Vagina (tissue), 2 donors: Measurements from ENCODE around the gene CLIC3. TPM values are rescaled to one million over a fixed set of nuclear protein-coding genes. Genes with fewer than 3 reads are reported as not detected.

Source experiments
- DNase-seq, 2 donors: peaks; one replicate each; pipeline ENCODE4 v3.0.0-alpha.2; 2017; ENCODE audit errors: extremely low spot score in 2 of 2
- H3K27ac ChIP-seq: fragments of 200-600 bp; sonication (generic); one replicate; pipeline ENCODE4 v1.5.1; 2019
- H3K27me3 ChIP-seq: fragments of 200-600 bp; sonication (generic); one replicate; pipeline ENCODE4 v1.5.1; 2019
- H3K36me3 ChIP-seq, 2 donors: fragments of 200-600 bp; sonication (generic); one replicate each; pipeline ENCODE4 v1.5.1; 2017 to 2019
- H3K4me1 ChIP-seq: fragments of 200-600 bp; sonication (generic); one replicate; pipeline ENCODE4 v1.5.1; 2019
- H3K4me3 ChIP-seq, 2 donors: fragments of 200-600 bp; sonication (generic); 1 replicate in 1 of 2; 2 replicates in 1 of 2; pipeline ENCODE4 v1.5.1; 2016 to 2019
- H3K9me3 ChIP-seq: fragments of 200-600 bp; sonication (generic); one replicate; pipeline ENCODE4 v1.5.1; 2019
- POLR2A ChIP-seq, 2 donors: fragments of 450-650 bp; IDR thresholded peaks; one replicate each; pipeline ENCODE4 v1.6.1; 2017; ENCODE audit warnings: antibody characterized with exemption in 2 of 2, mild to moderate bottlenecking in 2 of 2, moderate library complexity in 2 of 2
- POLR2AphosphoS5 ChIP-seq, 2 donors: sonication (generic); formaldehyde crosslinking; IDR thresholded peaks; one replicate each; pipeline ENCODE4 v1.9.0; 2017; ENCODE audit warnings: antibody characterized with exemption in 2 of 2, mild to moderate bottlenecking in 2 of 2, low read depth in 1 of 2; ENCODE audit not compliant: insufficient read depth in 1 of 2
- intact Hi-C: fragments of 100-400 bp; cut with DNase I; formaldehyde crosslinking; loops from one replicate; pipeline ENCODE4 v1.15.1; 2023
- total RNA-seq: library from RNA; depleted of rRNA; stranded (reverse); fragments of >200 nt; gene quantifications from one replicate; pipeline ENCODE4 v1.2.3, GENCODE V29; 2016
- TF ChIP-seq, protein P1 (sequence below), 3 experiments: fragments of 450-650 bp in 2 of 3; fragments of 200-600 bp in 1 of 3; sonication (generic) in 1 of 3; IDR thresholded peaks; one replicate each; pipeline ENCODE4 v1.5.1; 2017 to 2019; ENCODE audit warnings: antibody characterized with exemption in 3 of 3, mild to moderate bottlenecking in 2 of 3, moderate library complexity in 2 of 3

Gene CLIC3
- total RNA-seq, 1 donor from 2014 or later = 23.6 TPM

DNA sequence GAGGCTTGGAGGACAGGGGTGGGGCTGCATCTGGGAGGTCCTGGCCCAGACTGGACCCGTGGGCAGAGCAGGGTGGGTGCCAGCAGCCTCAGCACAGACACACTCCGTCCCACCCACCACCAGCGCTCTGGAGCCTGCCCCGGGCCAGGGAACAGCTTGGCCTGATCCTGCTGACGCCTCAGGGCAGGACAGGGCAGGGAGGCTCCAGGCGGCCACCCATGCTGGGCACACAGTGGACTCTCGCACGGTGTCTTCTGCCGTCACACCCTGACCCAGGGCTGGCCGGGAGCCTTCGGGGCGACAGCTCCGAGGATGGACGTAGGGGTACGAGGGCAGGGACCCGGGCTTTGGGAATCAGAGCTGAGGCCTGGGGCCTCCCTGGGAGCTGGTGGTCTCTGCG is 27.2 kb downstream of the CLIC3 start:
- TF ChIP-seq POLR2AphosphoS5 (IDR thresholded peaks at IDR 0.05; ENCODE audit: insufficient read depth in 1 of 2, low read depth in 1 of 2) (no peak), POLR2A (IDR thresholded peaks at IDR 0.05) (no peak)
- TF ChIP-seq, protein P1, sequence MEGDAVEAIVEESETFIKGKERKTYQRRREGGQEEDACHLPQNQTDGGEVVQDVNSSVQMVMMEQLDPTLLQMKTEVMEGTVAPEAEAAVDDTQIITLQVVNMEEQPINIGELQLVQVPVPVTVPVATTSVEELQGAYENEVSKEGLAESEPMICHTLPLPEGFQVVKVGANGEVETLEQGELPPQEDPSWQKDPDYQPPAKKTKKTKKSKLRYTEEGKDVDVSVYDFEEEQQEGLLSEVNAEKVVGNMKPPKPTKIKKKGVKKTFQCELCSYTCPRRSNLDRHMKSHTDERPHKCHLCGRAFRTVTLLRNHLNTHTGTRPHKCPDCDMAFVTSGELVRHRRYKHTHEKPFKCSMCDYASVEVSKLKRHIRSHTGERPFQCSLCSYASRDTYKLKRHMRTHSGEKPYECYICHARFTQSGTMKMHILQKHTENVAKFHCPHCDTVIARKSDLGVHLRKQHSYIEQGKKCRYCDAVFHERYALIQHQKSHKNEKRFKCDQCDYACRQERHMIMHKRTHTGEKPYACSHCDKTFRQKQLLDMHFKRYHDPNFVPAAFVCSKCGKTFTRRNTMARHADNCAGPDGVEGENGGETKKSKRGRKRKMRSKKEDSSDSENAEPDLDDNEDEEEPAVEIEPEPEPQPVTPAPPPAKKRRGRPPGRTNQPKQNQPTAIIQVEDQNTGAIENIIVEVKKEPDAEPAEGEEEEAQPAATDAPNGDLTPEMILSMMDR (IDR thresholded peaks at IDR 0.05) = no peak
- Histone ChIP-seq H3K9me3 (no peaks in the 10 kb centered on the region), H3K27ac (no peak overlapping the region), H3K4me3 (no peak overlapping the region), H3K27me3 (no peaks in the 10 kb centered on the region), H3K4me1 (peaks cover 18% of the 10 kb centered on the region), H3K36me3 (no peaks in the 10 kb centered on the region)
- intact Hi-C loops = no loop called here
- DNase-seq = no peak

DNA sequence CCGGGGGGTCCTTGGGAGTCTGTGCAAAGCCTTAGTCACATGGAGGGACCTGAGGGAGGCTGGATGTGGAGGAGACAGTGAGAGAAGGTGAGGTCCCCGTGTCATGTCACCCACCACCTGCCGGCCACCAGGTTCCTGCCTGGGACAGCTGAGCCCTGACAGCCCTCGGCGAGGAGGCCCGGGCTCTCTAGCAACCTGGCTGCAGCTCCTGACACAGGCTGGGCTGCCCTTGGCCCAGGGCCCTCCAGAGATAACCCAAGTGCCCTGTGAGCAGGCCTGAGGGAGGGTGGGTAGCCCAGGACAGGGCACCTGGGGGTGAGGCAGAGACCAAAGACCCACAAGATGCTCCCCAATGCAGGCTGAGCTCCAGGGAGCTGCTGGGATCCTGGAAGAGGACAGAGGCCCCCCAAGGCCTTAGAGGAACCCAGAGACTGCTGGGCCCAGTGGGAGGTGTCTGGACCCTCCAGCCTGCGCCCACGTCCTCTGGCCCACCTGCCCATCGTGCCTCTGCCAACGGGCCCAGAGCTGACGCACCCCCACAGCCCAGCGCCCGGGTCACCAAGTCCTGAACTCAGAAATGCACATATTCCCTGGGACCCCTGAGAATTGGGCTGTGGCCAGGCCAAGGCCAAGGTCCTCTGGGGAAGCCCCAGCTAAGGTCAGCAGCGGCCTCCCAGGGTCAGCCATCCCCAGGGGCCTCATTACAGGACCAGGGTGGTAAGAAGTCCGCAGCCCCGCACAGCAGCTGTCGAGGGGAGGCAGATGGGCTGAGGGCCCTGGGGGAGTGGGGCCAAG is 27.8 kb downstream of the CLIC3 start:
- no peak overlapping the region for H3K27ac ChIP-seq
- H3K4me3 ChIP-seq = no peak overlapping the region
- no peak for TF ChIP-seq POLR2AphosphoS5 (IDR thresholded peaks at IDR 0.05; ENCODE audit: insufficient read depth in 1 of 2, low read depth in 1 of 2)
- TF ChIP-seq, protein P1 (IDR thresholded peaks at IDR 0.05) = no peak
- no peak for TF ChIP-seq POLR2A (IDR thresholded peaks at IDR 0.05)
- intact Hi-C loops = no loop called here
- H3K9me3 ChIP-seq = no peaks in the 10 kb centered on the region
- no peaks in the 10 kb centered on the region for H3K27me3 ChIP-seq
- DNase-seq = no peak
- peaks cover 19% of the 10 kb centered on the region for H3K4me1 ChIP-seq
- no peaks in the 10 kb centered on the region for H3K36me3 ChIP-seq

DNA sequence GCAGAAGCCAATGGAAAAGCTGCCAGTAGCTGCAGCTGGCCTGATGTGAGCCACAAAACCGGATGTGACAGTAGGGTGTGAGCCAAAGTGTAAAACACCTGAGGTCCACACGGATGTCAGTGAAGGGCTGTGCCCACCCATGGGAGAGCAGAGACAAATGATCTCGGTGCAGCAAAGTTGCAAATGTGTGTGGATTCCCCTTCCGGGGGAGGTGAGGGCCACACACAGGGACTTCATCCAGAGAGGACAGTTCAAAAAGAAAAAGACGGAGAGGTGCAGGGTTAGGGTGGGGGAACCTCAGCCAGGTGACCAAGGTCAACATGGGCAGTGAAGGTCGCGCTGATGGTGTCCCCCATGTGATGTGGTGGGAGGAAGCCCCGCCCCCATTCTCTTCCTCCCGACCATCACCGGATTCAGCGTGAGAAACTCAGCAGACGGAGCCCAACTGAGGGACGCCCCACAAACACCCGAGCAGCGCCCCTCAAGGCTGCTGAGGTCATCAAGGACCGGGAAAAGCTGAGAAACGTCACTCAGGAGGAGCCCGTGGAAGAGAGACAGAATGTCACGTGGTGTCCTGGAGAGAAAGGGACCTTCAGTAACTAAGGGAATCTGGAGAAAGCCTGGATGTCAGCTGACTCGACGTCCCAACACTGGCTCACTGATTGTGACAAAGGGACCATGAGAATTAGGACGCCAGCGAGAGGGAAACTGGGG is 30.4 kb downstream of the CLIC3 start:
- peak in 1 of 2 donors; percentile 35 for TF ChIP-seq POLR2AphosphoS5 (IDR thresholded peaks at IDR 0.05; ENCODE audit: insufficient read depth in 1 of 2, low read depth in 1 of 2)
- TF ChIP-seq, protein P1 (IDR thresholded peaks at IDR 0.05) = no peak
- no peak for TF ChIP-seq POLR2A (IDR thresholded peaks at IDR 0.05)
- Histone ChIP-seq H3K9me3 (no peaks in the 10 kb centered on the region), H3K36me3 (no peaks in the 10 kb centered on the region), H3K27me3 (no peaks in the 10 kb centered on the region), H3K4me3 (no peak overlapping the region), H3K27ac (no peak overlapping the region), H3K4me1 (peaks cover 32% of the 10 kb centered on the region)
- intact Hi-C loops = no loop called here
- no peak for DNase-seq

DNA sequence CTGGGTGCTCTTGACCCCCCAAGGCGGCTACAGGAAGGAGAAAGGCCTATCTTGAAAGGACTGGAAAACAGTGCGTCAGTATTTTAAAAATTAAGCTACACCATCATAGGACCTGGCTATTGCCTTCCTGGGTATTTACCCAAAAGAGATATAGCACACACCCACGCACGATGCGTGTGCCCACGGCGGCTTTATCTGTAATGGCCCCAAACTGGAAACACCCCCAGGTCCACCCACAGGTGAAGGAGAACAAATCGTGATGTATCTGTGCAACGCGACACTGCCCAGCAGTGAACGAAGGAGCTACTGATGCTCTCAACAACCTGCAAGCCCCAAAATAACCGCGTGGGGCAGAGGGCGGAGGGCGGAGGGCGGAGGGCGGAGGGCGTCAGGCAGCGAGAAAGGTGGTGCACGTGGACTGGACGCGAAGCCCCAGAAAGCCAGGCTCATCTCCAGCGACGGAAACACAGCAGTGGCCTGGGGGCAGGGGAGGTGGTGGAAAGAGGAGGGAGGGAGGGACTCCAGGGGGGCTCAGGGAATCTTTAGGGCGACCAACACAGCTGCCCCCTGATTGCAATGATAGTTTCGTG is 31.4 kb downstream of the CLIC3 start:
- no peaks in the 10 kb centered on the region for H3K27me3 ChIP-seq
- intact Hi-C loops = no loop called here
- H3K4me3 ChIP-seq = no peak overlapping the region
- peaks cover 34% of the 10 kb centered on the region for H3K4me1 ChIP-seq
- no peaks in the 10 kb centered on the region for H3K36me3 ChIP-seq
- DNase-seq = no peak
- no peak overlapping the region for H3K27ac ChIP-seq
- TF ChIP-seq POLR2A (IDR thresholded peaks at IDR 0.05) = no peak
- no peak for TF ChIP-seq POLR2AphosphoS5 (IDR thresholded peaks at IDR 0.05; ENCODE audit: insufficient read depth in 1 of 2, low read depth in 1 of 2)
- TF ChIP-seq, protein P1 (IDR thresholded peaks at IDR 0.05) = no peak
- H3K9me3 ChIP-seq = no peaks in the 10 kb centered on the region
